B cell (primary cell): ENCODE data around the gene C17orf67. TPM values are rescaled to one million over a fixed set of nuclear protein-coding genes. Genes with fewer than 3 reads are reported as not detected.

Experiments
- ATAC-seq: fragments of 200-7000 bp; cut with Tn5 transposase; one replicate; pipeline ENCODE4 v1.10.0; 2021; ENCODE audit warnings: low read depth, mild to moderate bottlenecking, moderate number of reproducible peaks, moderate library complexity
- CTCF ChIA-PET: fragments of 350-600 bp; sonication (Branson Sonifier 250); formaldehyde crosslinking; loops from one replicate; lab custom pipeline; 2021; ENCODE audit warnings: antibody characterized with exemption, inconsistent platforms; lab: Charles Lee
- POLR2A ChIA-PET: fragments of 350-600 bp; sonication (Branson Sonifier 250); formaldehyde crosslinking; loops from one replicate; lab custom pipeline; 2021; ENCODE audit warnings: antibody characterized with exemption; lab: Charles Lee
- DNase-seq: peaks from one replicate; pipeline ENCODE4 v3.0.0; 2013
- H2AFZ ChIP-seq: 2 replicates; pipeline ENCODE4 v1.6.1; 2012; ENCODE audit warnings: mild to moderate bottlenecking, low read depth, low read length; ENCODE audit not compliant: insufficient read depth, poor library complexity, severe bottlenecking
- H3K27ac ChIP-seq, 2 donors: 1 replicate in 1 of 2; 2 replicates in 1 of 2; pipeline ENCODE4 v1.5.1; 2012 to 2013; ENCODE audit warnings: low read length in 2 of 2, mild to moderate bottlenecking in 2 of 2, moderate library complexity in 1 of 2
- H3K27me3 ChIP-seq, 4 experiments: fragments of 200-600 bp in 1 of 4; sonication (generic) in 1 of 4; replicated peaks in 1 of 4; 1 replicate in 2 of 4; 2 replicates in 2 of 4; pipeline versions ENCODE4 v1.6.1 to v1.7.0; 2013 to 2016; ENCODE audit warnings: low read length in 3 of 4, mild to moderate bottlenecking in 2 of 4, mixed read lengths in 1 of 4, moderate library complexity in 1 of 4; ENCODE audit not compliant: insufficient read depth in 4 of 4, control insufficient read depth in 3 of 4; ENCODE audit errors: control extremely low read depth in 1 of 4
- H3K36me3 ChIP-seq, 2 experiments: replicated peaks in 1 of 2; 1 replicate in 1 of 2; 2 replicates in 1 of 2; pipeline versions ENCODE4 v1.6.1 to v1.7.1; 2013; ENCODE audit warnings: low read length in 1 of 2; ENCODE audit not compliant: insufficient read depth in 2 of 2, control insufficient read depth in 1 of 2; ENCODE audit errors: control extremely low read depth in 1 of 2, extremely low read depth in 1 of 2
- H3K4me1 ChIP-seq, 2 donors: fragments of 200-600 bp in 1 of 2; sonication (generic) in 1 of 2; 1 replicate in 1 of 2; 2 replicates in 1 of 2; pipeline versions ENCODE4 v1.5.1 to v1.6.1; 2013 to 2017; ENCODE audit warnings: low read length in 2 of 2; ENCODE audit not compliant: control insufficient read depth in 2 of 2, insufficient read depth in 2 of 2
- H3K4me2 ChIP-seq: replicated peaks from 2 replicates; pipeline ENCODE3; 2012; ENCODE audit warnings: mild to moderate bottlenecking, low read depth, low read length; ENCODE audit not compliant: poor library complexity, severe bottlenecking
- H3K4me3 ChIP-seq, 5 experiments: fragments of 200-600 bp in 1 of 5; sonication (generic) in 1 of 5; 1 replicate in 3 of 5; 2 replicates in 2 of 5; pipeline versions ENCODE4 v1.5.1 to v1.7.0; 2011 to 2016; ENCODE audit warnings: low read length in 4 of 5, mild to moderate bottlenecking in 4 of 5, low read depth in 2 of 5, control low read depth in 1 of 5, moderate library complexity in 1 of 5; ENCODE audit not compliant: insufficient read depth in 1 of 5; ENCODE audit errors: control extremely low read depth in 1 of 5, extremely low read depth in 1 of 5
- H3K79me2 ChIP-seq: fragments of 200-600 bp; sonication (generic); one replicate; pipeline ENCODE4 v1.6.0; 2016; ENCODE audit warnings: low read length; ENCODE audit not compliant: control insufficient read depth, insufficient read depth
- H3K9ac ChIP-seq: fragments of 200-600 bp; sonication (generic); 2 replicates; pipeline ENCODE4 v1.6.1; 2017; ENCODE audit warnings: mild to moderate bottlenecking, low read length, moderate library complexity
- H3K9me3 ChIP-seq, 3 donors: one replicate each; pipeline versions ENCODE4 v1.6.1 to v1.7.1; 2013; ENCODE audit warnings: low read length in 2 of 3; ENCODE audit not compliant: control insufficient read depth in 2 of 3, insufficient read depth in 1 of 3; ENCODE audit errors: control extremely low read depth in 1 of 3
- H4K20me1 ChIP-seq: 2 replicates; pipeline ENCODE4 v1.6.0; 2012; ENCODE audit warnings: mild to moderate bottlenecking, low read length; ENCODE audit not compliant: insufficient read depth, control insufficient read depth, poor library complexity, severe bottlenecking
- H3K27ac Mint-ChIP-seq: one replicate; pipeline ENCODE4 v1.8.0; 2021; ENCODE audit warnings: mixed read lengths
- H3K27me3 Mint-ChIP-seq: one replicate; pipeline ENCODE4 v1.8.0; 2021; ENCODE audit warnings: mixed read lengths
- H3K4me1 Mint-ChIP-seq: one replicate; pipeline ENCODE4 v1.8.0; 2021; ENCODE audit warnings: mixed read lengths
- H3K4me3 Mint-ChIP-seq: one replicate; pipeline ENCODE4 v1.8.0; 2021; ENCODE audit warnings: mixed read lengths
- H3K9me3 Mint-ChIP-seq: one replicate; pipeline ENCODE4 v1.8.0; 2022; ENCODE audit warnings: mixed read lengths; ENCODE audit not compliant: insufficient read depth
- CTCF ChIP-seq: fragments of 200-600 bp; IDR thresholded peaks from one replicate; pipeline ENCODE4 v1.8.0; 2022; ENCODE audit warnings: antibody characterized with exemption, mild to moderate bottlenecking
- EZH2 ChIP-seq: IDR thresholded peaks from 2 replicates; pipeline ENCODE4 v1.6.1; 2012; ENCODE audit warnings: borderline replicate concordance, low read depth, mild to moderate bottlenecking, moderate library complexity, low read length; ENCODE audit not compliant: insufficient read depth, poor library complexity, severe bottlenecking
- WGBS: methylation state at CpG from one replicate; pipeline ENCODE4 v1.1.5; 2013; ENCODE audit warnings: missing lambda C conversion rate; ENCODE audit not compliant: insufficient coverage; 5-methylcytosine and 5-hydroxymethylcytosine counted together
- intact Hi-C: fragments of 100-400 bp; cut with micrococcal nuclease; formaldehyde crosslinking; loops from one replicate; pipeline ENCODE4 v1.10.0; 2022
- polyA plus RNA-seq: library from polyadenylated mRNA; depleted of rRNA; stranded (reverse); fragments of >200 nt; gene quantifications from 2 replicates; pipeline ENCODE4 v1.2.3, GENCODE V29; 2012
- total RNA-seq, 2 donors: library from RNA; stranded (reverse); fragments of 120-200 nt in 1 of 2; gene quantifications; 1 replicate in 1 of 2; 2 replicates in 1 of 2; pipeline versions ENCODE4 v1.2.3 to v1.2.4, GENCODE V29; 2013 to 2022

C17orf67 gene
- total and polyA plus RNA-seq, 2 donors (not counting 1 experiment from before 2014, with no cell fraction given): 5.0 to 10.0 TPM

GRCh38 chr17:56808503-56808902, 25.2 kb downstream of the C17orf67 start:
- Mint-ChIP-seq H3K4me1 (no peaks in the 10 kb centered on the region), H3K9me3 (no peaks in the 10 kb centered on the region), H3K27ac (no peak overlapping the region), H3K4me3 (no peak overlapping the region), H3K27me3 (no peaks in the 10 kb centered on the region)
- WGBS: 100% methylated on average over 2 of the region's 3 CpGs
- intact Hi-C loops: no loop called here
- ChIA-PET POLR2A (no interaction called here), CTCF (no interaction called here)
- no peaks in the 10 kb centered on the region for H3K27me3 ChIP-seq
- H3K4me1 ChIP-seq: no peaks in the 10 kb centered on the region
- no peaks in the 10 kb centered on the region for H4K20me1 ChIP-seq
- H3K79me2 ChIP-seq: no peaks in the 10 kb centered on the region
- DNase-seq (no peak), ATAC-seq (no peak)
- no peaks in the 10 kb centered on the region for H3K9me3 ChIP-seq
- H3K27ac ChIP-seq: no peak overlapping the region
- TF ChIP-seq EZH2 (no peak), CTCF (no peak)
- no peak overlapping the region for H3K4me2 ChIP-seq
- no peak overlapping the region for H2AFZ ChIP-seq
- H3K9ac ChIP-seq: no peak overlapping the region
- no peaks in the 10 kb centered on the region for H3K36me3 ChIP-seq
- no peak overlapping the region for H3K4me3 ChIP-seq

GRCh38 chr17:56807723-56808122, 26.0 kb downstream of the C17orf67 start:
- Histone ChIP-seq H3K9me3 (no peaks in the 10 kb centered on the region), H3K79me2 (no peaks in the 10 kb centered on the region), H2AFZ (no peak overlapping the region), H3K9ac (no peak overlapping the region), H3K4me1 (no peaks in the 10 kb centered on the region), H3K27me3 (no peaks in the 10 kb centered on the region), H3K27ac (no peak overlapping the region), H4K20me1 (no peaks in the 10 kb centered on the region), H3K4me3 (no peak overlapping the region), H3K36me3 (no peaks in the 10 kb centered on the region), H3K4me2 (no peak overlapping the region)
- WGBS: no CpG with 5 or more reads among the region's 3 CpGs
- no peak for ATAC-seq
- Mint-ChIP-seq H3K4me3 (no peak overlapping the region), H3K9me3 (no peaks in the 10 kb centered on the region), H3K27ac (no peak overlapping the region), H3K27me3 (no peaks in the 10 kb centered on the region), H3K4me1 (no peaks in the 10 kb centered on the region)
- intact Hi-C loops: no loop called here
- TF ChIP-seq CTCF (no peak), EZH2 (no peak)
- DNase-seq: no peak
- CTCF ChIA-PET: interaction anchor here (0.8 kb wide), 1 partner anchor 9 kb away, joined by 3 read pairs; no protein-coding TSS in a partner anchor
- POLR2A ChIA-PET: no interaction called here
